ENCODE measurements around the gene FTO. TPM values are rescaled to one million over a fixed set of nuclear protein-coding genes. Genes with fewer than 3 reads are reported as not detected.
A peak's percentile ranks its signal among the peaks of the same experiment; 100 is the strongest.

Gene FTO
- total and polyA plus RNA-seq, 2 of the 13 experiments (the other 11 are each of a cell fraction or from before 2014, with no cell fraction given) = 41.6 to 55.8 TPM

DNA sequence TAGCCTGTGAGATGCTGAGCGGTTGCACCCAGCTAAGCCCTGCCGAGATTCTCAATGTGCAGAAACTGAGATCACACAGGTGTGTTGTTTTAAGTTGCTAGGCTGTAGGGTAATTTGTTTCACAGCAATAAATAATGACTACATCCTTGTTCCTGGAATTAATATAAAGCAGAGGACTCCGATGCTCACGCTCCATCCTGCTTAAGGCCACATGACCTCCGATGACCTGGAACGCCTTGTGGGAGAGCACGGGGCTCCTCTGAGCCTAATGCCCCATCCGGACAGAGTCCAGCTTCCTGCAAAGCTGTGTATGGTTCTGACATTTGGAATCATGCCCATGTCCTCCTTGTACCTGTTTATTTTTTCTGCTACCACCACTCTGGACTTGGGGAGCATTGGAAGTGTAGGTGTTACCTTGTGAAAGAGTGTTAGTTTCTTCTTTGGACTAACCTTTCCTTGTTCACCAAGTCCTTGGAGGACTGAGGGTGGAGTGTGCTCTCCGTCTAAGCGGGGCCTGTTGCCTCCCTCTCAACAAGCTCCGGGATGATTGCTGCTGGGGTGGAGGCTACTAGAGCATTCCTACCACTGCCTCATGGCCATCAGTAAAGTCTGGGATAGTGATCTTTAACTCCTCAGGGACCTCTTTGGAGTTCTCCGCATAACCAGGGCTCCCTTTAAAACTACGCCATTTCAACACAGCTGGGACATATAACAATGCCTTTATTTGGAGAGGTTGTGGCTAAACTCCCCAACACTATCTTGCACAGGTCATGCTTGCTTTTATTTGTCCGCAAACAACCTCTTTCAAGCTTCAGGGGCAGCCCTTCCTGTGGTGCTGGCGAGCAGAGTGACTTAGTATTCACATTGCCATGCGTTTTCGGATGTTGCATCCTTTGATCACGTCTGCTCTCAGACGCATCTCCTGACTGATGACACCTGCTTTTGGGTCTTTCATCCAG, 457.3 kb downstream of the FTO start (continued):
- peak; percentile 65; the same call in 1 of the 2 replicates for TF ChIP-seq ZNF280D (CRISPR knock-in tag; IDR thresholded peaks at IDR 0.05)
- TF ChIP-seq ZNF710 (CRISPR knock-in tag; IDR thresholded peaks at IDR 0.05; ENCODE audit: borderline replicate concordance) = peak; percentile 42; the same call in 1 of the 2 replicates
- TF ChIP-seq TAF1 (CRISPR knock-in tag; IDR thresholded peaks at IDR 0.05) = no peak
- peak; percentile 60 for TF ChIP-seq ERF (CRISPR knock-in tag; IDR thresholded peaks at IDR 0.05)
- no peak for TF ChIP-seq PPARG (CRISPR knock-in tag; conservative IDR thresholded peaks at IDR 0.05)
- no peak for TF ChIP-seq HNRNPH1 (optimal IDR thresholded peaks at IDR 0.05; ENCODE audit: low read depth, low read length)
- peak; percentile 53; the same call in 1 of the 2 replicates for TF ChIP-seq PITX1 (CRISPR knock-in tag; IDR thresholded peaks at IDR 0.05)
- TF ChIP-seq KLF12 (CRISPR knock-in tag; IDR thresholded peaks at IDR 0.05; ENCODE audit: borderline replicate concordance) = no peak
- TF ChIP-seq ELF1 (CRISPR knock-in tag; IDR thresholded peaks at IDR 0.05) = peak; percentile 42; the same call in 1 of the 2 replicates
- TF ChIP-seq, protein P1, sequence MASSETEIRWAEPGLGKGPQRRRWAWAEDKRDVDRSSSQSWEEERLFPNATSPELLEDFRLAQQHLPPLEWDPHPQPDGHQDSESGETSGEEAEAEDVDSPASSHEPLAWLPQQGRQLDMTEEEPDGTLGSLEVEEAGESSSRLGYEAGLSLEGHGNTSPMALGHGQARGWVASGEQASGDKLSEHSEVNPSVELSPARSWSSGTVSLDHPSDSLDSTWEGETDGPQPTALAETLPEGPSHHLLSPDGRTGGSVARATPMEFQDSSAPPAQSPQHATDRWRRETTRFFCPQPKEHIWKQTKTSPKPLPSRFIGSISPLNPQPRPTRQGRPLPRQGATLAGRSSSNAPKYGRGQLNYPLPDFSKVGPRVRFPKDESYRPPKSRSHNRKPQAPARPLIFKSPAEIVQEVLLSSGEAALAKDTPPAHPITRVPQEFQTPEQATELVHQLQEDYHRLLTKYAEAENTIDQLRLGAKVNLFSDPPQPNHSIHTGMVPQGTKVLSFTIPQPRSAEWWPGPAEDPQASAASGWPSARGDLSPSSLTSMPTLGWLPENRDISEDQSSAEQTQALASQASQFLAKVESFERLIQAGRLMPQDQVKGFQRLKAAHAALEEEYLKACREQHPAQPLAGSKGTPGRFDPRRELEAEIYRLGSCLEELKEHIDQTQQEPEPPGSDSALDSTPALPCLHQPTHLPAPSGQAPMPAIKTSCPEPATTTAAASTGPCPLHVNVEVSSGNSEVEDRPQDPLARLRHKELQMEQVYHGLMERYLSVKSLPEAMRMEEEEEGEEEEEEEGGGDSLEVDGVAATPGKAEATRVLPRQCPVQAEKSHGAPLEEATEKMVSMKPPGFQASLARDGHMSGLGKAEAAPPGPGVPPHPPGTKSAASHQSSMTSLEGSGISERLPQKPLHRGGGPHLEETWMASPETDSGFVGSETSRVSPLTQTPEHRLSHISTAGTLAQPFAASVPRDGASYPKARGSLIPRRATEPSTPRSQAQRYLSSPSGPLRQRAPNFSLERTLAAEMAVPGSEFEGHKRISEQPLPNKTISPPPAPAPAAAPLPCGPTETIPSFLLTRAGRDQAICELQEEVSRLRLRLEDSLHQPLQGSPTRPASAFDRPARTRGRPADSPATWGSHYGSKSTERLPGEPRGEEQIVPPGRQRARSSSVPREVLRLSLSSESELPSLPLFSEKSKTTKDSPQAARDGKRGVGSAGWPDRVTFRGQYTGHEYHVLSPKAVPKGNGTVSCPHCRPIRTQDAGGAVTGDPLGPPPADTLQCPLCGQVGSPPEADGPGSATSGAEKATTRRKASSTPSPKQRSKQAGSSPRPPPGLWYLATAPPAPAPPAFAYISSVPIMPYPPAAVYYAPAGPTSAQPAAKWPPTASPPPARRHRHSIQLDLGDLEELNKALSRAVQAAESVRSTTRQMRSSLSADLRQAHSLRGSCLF (CRISPR knock-in tag; IDR thresholded peaks at IDR 0.05; ENCODE audit: borderline replicate concordance) = no peak
- TF ChIP-seq, protein P2, sequence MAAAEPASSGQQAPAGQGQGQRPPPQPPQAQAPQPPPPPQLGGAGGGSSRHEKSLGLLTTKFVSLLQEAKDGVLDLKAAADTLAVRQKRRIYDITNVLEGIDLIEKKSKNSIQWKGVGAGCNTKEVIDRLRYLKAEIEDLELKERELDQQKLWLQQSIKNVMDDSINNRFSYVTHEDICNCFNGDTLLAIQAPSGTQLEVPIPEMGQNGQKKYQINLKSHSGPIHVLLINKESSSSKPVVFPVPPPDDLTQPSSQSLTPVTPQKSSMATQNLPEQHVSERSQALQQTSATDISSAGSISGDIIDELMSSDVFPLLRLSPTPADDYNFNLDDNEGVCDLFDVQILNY (CRISPR knock-in tag; conservative IDR thresholded peaks at IDR 0.05) = no peak
- peak; percentile 28; the same call in 1 of the 2 replicates for TF ChIP-seq ZNF331 (CRISPR knock-in tag; IDR thresholded peaks at IDR 0.05)
- TF ChIP-seq ZUFSP (CRISPR knock-in tag; IDR thresholded peaks at IDR 0.05; ENCODE audit: borderline replicate concordance) = no peak
- no peak for TF ChIP-seq ZFAT (CRISPR knock-in tag; conservative IDR thresholded peaks at IDR 0.05)
